Measurements from ENCODE around the gene PLEKHG5. TPM values are rescaled to one million over a fixed set of nuclear protein-coding genes. Genes with fewer than 3 reads are reported as not detected.
A peak's percentile ranks its signal among the peaks of the same experiment; 100 is the strongest.

The PLEKHG5 gene
- total and polyA plus RNA-seq, 3 experiments from 2014 or later = 1.0 to 2.6 (median 2.2) TPM

DNA sequence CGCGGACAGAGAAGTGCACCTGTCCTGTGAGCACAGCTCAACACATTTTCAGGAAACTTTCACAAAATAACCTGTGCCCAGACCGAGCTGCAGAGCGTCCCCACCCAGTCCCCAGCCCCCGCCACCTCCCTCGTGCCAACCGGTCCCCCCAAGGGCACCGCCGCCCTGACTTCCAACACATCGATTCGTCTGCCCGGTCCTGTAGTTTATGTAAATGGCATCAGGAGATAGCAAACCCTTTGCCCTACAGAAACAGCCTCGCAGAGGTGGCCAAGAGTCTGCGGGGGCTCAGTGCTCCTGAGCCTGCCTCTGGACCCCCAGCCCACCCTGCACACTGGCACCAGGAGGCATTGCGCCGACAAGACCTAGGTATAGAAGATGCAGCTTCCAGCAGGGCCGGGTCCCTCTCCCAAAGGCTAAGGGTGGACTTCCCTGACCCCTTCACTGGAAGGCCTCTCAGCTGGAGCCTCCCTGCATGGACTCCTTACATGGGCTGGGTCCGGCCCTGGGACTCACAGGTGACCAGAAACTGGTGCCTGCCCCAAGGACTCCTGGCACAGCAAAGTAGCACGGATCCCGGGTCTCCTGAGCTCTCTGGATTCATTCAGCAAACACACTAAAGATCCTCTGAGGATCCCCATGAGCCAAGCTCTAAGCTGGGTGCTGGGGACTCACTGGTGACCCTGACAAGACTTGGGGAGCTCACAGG lies 6.6 kb upstream of the PLEKHG5 start:
- POLR2A ChIA-PET = no interaction called here
- no peaks in the 10 kb centered on the region for H3K36me3 ChIP-seq (ENCODE audit: insufficient read depth, low read length)
- H3K27ac ChIP-seq (ENCODE audit: low read depth, low read length) = no peak overlapping the region
- no peaks in the 10 kb centered on the region for H3K9me3 ChIP-seq (ENCODE audit: low read length)
- H3K27me3 ChIP-seq (ENCODE audit: insufficient read depth, low read length, poor library complexity, severe bottlenecking) = peaks cover 5% of the 10 kb centered on the region
- peak overlapping the region; percentile 52 for H3K4me3 ChIP-seq (ENCODE audit: low read length)
- DNase-seq = no peak
- Mint-ChIP-seq H3K4me3 (peak overlapping the region; percentile 35 to 89 (median 79)), H3K9me3 (no peaks in the 10 kb centered on the region), H3K27me3 (peaks cover 2 to 6% of the 10 kb centered on the region in 2 donors), H3K36me3 (no peaks in the 10 kb centered on the region), H3K4me1 (peaks cover 13 to 33% (median 16%) of the 10 kb centered on the region in 3 donors), H3K27ac (peak overlapping the region in 5 of 8 donors; percentile 35 to 87 (median 80))
- CTCF ChIA-PET = interaction anchor here (0.9 to 2.4 kb wide), 4 partner anchors 8 to 75 kb away, joined by 3 to 14 read pairs (median 6); partner anchors contain the start of gene NOL9
- peaks cover 7% of the 10 kb centered on the region for H3K4me1 ChIP-seq (ENCODE audit: insufficient read depth, low read length)

DNA sequence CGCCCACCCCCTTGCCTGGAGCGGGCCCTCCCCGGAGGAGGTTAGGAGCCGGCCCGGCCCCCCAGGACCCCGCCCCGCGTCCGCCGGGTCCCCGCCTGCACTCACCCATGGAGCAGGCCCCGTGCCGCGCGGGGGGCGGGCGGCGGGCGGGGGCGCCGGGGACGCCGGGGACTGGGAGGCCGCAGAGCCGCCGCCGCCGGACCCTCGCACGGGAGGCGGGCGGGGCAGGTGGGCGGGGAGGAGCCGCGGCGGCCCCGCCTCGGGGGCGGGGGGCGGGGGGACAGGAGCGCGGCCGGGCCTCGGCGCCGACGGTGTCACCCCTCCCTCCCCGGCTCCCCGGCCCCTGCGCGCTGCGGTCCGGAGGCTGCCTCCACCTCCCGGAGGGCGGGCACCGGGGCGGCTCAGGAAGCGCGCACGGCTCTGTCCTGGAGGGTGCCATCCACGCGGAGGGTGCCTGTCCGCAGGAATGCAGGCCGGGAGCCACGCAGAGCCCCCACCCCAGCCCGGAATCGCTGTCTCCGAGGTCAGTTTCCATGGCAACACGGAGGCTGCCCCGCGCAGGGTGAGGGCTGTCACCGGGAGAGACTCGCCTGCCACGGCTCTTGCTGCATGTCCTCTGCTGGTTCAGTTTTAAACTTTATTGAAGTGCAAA lies 5.9 kb upstream of the PLEKHG5 start:
- Histone ChIP-seq H3K4me3 (ENCODE audit: low read length) (peak overlapping the region; percentile 52), H3K4me1 (ENCODE audit: insufficient read depth, low read length) (peaks cover 8% of the 10 kb centered on the region), H3K9me3 (ENCODE audit: low read length) (no peaks in the 10 kb centered on the region), H3K36me3 (ENCODE audit: insufficient read depth, low read length) (no peaks in the 10 kb centered on the region), H3K27me3 (ENCODE audit: insufficient read depth, low read length, poor library complexity, severe bottlenecking) (peaks cover 5% of the 10 kb centered on the region), H3K27ac (ENCODE audit: low read depth, low read length) (no peak overlapping the region)
- peaks cover 13 to 33% (median 17%) of the 10 kb centered on the region in 3 donors for H3K4me1 Mint-ChIP-seq
- H3K27me3 Mint-ChIP-seq = peaks cover 2 to 6% of the 10 kb centered on the region in 2 donors
- peak overlapping the region in 5 of 8 donors; percentile 19 to 87 (median 80) for H3K27ac Mint-ChIP-seq
- DNase-seq = peak; percentile 41 to 77 (median 52)
- no peaks in the 10 kb centered on the region for H3K9me3 Mint-ChIP-seq
- POLR2A ChIA-PET = no interaction called here
- H3K4me3 Mint-ChIP-seq = peak overlapping the region; percentile 35 to 89 (median 79)
- CTCF ChIA-PET = interaction anchor here (2.4 kb wide), 1 partner anchor 57 kb away, joined by 9 read pairs; the partner anchor contains the start of gene NOL9
- no peaks in the 10 kb centered on the region for H3K36me3 Mint-ChIP-seq

DNA sequence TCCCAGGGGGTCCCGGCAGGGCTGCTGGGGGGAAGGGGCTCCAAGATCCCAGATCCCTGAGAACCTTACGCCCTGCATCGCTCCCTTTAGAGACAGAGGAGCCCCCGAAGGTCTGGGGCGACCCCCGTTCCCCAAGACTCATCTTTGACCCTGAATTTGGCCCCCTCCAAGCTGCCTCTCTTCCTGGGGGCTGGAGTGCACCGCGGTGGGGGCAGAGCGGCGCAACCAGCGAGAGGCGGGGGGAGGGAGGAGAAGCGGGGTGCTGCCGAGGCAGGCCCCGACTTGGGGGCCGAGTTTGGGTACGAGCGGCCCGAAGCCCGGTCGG lies 5.4 kb upstream of the PLEKHG5 start:
- Histone ChIP-seq H3K9me3 (ENCODE audit: low read length) (no peaks in the 10 kb centered on the region), H3K36me3 (ENCODE audit: insufficient read depth, low read length) (no peaks in the 10 kb centered on the region), H3K27me3 (ENCODE audit: insufficient read depth, low read length, poor library complexity, severe bottlenecking) (peaks cover 5% of the 10 kb centered on the region), H3K27ac (ENCODE audit: low read depth, low read length) (no peak overlapping the region), H3K4me1 (ENCODE audit: insufficient read depth, low read length) (peaks cover 8% of the 10 kb centered on the region), H3K4me3 (ENCODE audit: low read length) (no peak overlapping the region)
- Mint-ChIP-seq H3K27ac (peak overlapping the region in 1 of 8 donors; percentile 51), H3K4me1 (peaks cover 13 to 34% (median 18%) of the 10 kb centered on the region in 3 donors), H3K27me3 (peaks cover 2 to 6% of the 10 kb centered on the region in 2 donors), H3K9me3 (no peaks in the 10 kb centered on the region), H3K4me3 (peak overlapping the region in 5 of 7 donors; percentile 23 to 88 (median 50)), H3K36me3 (no peaks in the 10 kb centered on the region)
- DNase-seq = no peak
- POLR2A ChIA-PET = no interaction called here
- CTCF ChIA-PET = no interaction called here

DNA sequence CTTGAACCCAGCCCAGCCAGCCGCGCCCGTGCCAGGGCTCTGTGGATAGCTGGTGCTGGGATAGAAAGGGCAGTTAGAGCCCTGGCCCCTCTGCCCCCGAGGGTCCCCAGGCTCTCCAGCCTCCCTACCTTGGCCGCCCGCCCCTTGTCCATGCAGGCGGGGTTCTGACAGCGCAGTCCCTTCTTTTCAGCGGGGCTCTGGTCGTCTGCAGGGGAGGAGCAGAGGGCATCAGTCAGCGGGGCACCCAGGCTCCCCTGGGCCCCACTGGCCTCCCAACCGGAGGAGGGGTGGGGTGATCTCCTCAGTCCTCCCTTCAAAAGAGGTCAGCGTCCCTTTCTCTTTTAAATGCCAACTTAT lies 4.9 kb upstream of the PLEKHG5 start:
- H3K27ac Mint-ChIP-seq = peak overlapping the region in 2 of 8 donors; percentile 19 to 51
- H3K9me3 Mint-ChIP-seq = no peaks in the 10 kb centered on the region
- peaks cover 2 to 9% of the 10 kb centered on the region in 2 donors for H3K27me3 Mint-ChIP-seq
- peak overlapping the region; percentile 43 to 83 (median 50) for H3K4me3 Mint-ChIP-seq
- H3K4me3 ChIP-seq (ENCODE audit: low read length) = no peak overlapping the region
- no peaks in the 10 kb centered on the region for H3K36me3 ChIP-seq (ENCODE audit: insufficient read depth, low read length)
- H3K4me1 Mint-ChIP-seq = peaks cover 18 to 39% (median 23%) of the 10 kb centered on the region in 3 donors
- DNase-seq = no peak
- H3K27ac ChIP-seq (ENCODE audit: low read depth, low read length) = no peak overlapping the region
- ChIA-PET CTCF (interaction anchor here (1.2 kb wide), 1 partner anchor 59 kb away, joined by 4 read pairs; the partner anchor contains the start of genes NOL9 and TAS1R1), POLR2A (no interaction called here)
- no peaks in the 10 kb centered on the region for H3K9me3 ChIP-seq (ENCODE audit: low read length)
- no peaks in the 10 kb centered on the region for H3K36me3 Mint-ChIP-seq
- peaks cover 10% of the 10 kb centered on the region for H3K4me1 ChIP-seq (ENCODE audit: insufficient read depth, low read length)
- peaks cover 5% of the 10 kb centered on the region for H3K27me3 ChIP-seq (ENCODE audit: insufficient read depth, low read length, poor library complexity, severe bottlenecking)

DNA sequence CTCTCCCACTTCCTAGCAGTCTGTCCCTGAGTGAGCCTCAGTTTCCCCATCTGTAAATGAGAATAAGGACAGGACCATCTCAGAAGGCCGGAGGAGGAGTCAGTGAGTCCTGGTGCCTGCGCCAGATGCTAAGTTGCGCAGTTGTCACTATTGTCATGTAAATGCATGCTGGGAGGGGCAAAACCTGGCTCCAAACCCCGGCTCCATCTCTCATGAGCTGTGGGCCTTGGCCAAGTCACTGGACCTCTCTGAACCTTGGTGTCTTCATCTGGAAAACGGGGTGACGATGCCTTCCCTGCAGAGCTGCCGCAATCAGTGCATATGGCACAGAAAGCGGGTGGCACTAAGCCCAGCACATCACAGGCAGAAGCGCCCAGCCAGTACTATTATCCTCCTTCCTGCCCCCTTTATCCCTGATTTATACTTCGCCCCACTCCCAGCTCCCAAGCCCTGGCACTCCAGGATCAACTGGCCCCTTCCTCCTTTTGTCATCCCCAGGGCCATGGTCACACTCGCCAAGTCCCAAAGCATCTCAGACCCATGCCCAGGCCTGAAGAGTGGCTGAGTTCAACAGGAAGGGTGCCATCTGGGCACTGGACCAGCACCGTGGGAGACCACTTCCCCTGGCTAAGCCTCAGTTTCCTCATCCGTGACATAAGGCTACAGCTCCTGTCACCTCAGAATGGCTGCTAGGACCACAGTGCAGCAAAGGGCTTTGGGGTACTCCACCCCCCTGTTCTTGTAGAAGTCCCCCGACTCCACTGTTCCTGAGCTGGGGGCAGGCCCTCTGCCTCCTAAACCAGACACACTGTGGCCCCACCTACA lies 4.3 kb upstream of the PLEKHG5 start:
- no peak overlapping the region for H3K4me3 ChIP-seq (ENCODE audit: low read length)
- peaks cover 16% of the 10 kb centered on the region for H3K4me1 ChIP-seq (ENCODE audit: insufficient read depth, low read length)
- no peaks in the 10 kb centered on the region for H3K9me3 Mint-ChIP-seq
- peak overlapping the region; percentile 38 to 83 (median 50) for H3K4me3 Mint-ChIP-seq
- H3K27ac ChIP-seq (ENCODE audit: low read depth, low read length) = no peak overlapping the region
- CTCF ChIA-PET = interaction anchor here (1.2 kb wide), 1 partner anchor 59 kb away, joined by 4 read pairs; the partner anchor contains the start of genes NOL9 and TAS1R1
- peak overlapping the region in 4 of 8 donors; percentile 12 to 94 (median 56) for H3K27ac Mint-ChIP-seq
- H3K9me3 ChIP-seq (ENCODE audit: low read length) = no peaks in the 10 kb centered on the region
- no peaks in the 10 kb centered on the region for H3K36me3 Mint-ChIP-seq
- H3K4me1 Mint-ChIP-seq = peaks cover 22 to 43% (median 25%) of the 10 kb centered on the region in 3 donors
- POLR2A ChIA-PET = no interaction called here
- DNase-seq = no peak
- H3K36me3 ChIP-seq (ENCODE audit: insufficient read depth, low read length) = no peaks in the 10 kb centered on the region
- H3K27me3 Mint-ChIP-seq = peaks cover 3 to 6% of the 10 kb centered on the region in 2 donors
- peaks cover 5% of the 10 kb centered on the region for H3K27me3 ChIP-seq (ENCODE audit: insufficient read depth, low read length, poor library complexity, severe bottlenecking)

DNA sequence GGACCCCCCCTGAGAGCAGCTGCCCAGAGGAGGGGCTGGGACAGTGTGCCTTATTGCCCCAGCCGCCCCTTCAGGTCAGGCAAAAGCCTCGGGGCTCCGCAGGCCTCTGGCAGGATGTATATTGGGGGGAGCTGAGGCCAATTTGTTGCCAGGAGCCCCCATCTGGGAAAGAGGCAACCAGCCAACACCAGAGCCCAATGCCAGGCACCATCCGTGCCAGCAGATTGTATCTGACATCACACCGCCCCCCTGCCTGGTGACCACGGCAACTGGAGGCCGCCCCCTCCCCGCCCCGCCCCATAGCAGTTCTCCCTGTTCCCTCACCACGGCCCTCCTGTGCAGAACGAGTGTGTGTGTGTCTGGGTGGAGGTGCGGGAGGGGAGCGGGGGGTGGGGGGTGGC lies 3.6 kb upstream of the PLEKHG5 start:
- no peaks in the 10 kb centered on the region for H3K36me3 Mint-ChIP-seq
- DNase-seq = no peak
- no peaks in the 10 kb centered on the region for H3K36me3 ChIP-seq (ENCODE audit: insufficient read depth, low read length)
- no peaks in the 10 kb centered on the region for H3K9me3 Mint-ChIP-seq
- ChIA-PET POLR2A (no interaction called here), CTCF (no interaction called here)
- H3K4me1 ChIP-seq (ENCODE audit: insufficient read depth, low read length) = peaks cover 16% of the 10 kb centered on the region
- H3K27me3 ChIP-seq (ENCODE audit: insufficient read depth, low read length, poor library complexity, severe bottlenecking) = peaks cover 8% of the 10 kb centered on the region
- no peak overlapping the region for H3K27ac ChIP-seq (ENCODE audit: low read depth, low read length)
- H3K27me3 Mint-ChIP-seq = peaks cover 3 to 6% of the 10 kb centered on the region in 2 donors
- H3K27ac Mint-ChIP-seq = no peak overlapping the region
- H3K9me3 ChIP-seq (ENCODE audit: low read length) = no peaks in the 10 kb centered on the region
- H3K4me1 Mint-ChIP-seq = peaks cover 22 to 43% (median 25%) of the 10 kb centered on the region in 3 donors
- no peak overlapping the region for H3K4me3 ChIP-seq (ENCODE audit: low read length)
- H3K4me3 Mint-ChIP-seq = peak overlapping the region in 1 of 7 donors; percentile 72

DNA sequence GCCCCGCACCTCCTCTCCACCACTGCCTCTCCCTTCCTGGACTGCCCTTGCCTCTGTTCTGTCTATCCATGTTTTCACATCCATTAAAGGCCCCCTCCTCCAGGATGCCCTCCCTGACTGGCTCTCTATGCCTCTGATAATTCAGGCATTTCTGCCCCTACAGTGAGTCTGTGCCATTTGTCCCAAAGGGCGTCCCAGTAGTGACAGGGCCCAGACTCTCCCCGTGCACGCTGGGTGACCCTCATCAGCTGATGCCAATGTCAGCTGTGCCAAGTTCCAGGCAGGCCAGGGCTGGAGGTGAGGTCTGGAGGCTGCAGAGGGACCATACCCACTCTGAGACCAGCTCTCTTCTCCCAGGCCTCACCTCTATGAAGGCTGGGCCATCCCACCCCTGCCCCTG lies 3.2 kb upstream of the PLEKHG5 start:
- Mint-ChIP-seq H3K4me3 (peak overlapping the region in 2 of 7 donors; percentile 30 to 53), H3K9me3 (no peaks in the 10 kb centered on the region), H3K36me3 (no peaks in the 10 kb centered on the region), H3K27ac (peak overlapping the region in 5 of 8 donors; percentile 6 to 75 (median 36)), H3K4me1 (peaks cover 22 to 43% (median 25%) of the 10 kb centered on the region in 3 donors), H3K27me3 (peaks cover 3 to 6% of the 10 kb centered on the region in 2 donors)
- H3K27me3 ChIP-seq (ENCODE audit: insufficient read depth, low read length, poor library complexity, severe bottlenecking) = peaks cover 8% of the 10 kb centered on the region
- no peaks in the 10 kb centered on the region for H3K9me3 ChIP-seq (ENCODE audit: low read length)
- no peak overlapping the region for H3K27ac ChIP-seq (ENCODE audit: low read depth, low read length)
- ChIA-PET POLR2A (interaction anchor here (0.7 kb wide), 1 partner anchor 132 kb away, joined by 3 read pairs; no protein-coding TSS in a partner anchor), CTCF (no interaction called here)
- no peak for DNase-seq
- H3K36me3 ChIP-seq (ENCODE audit: insufficient read depth, low read length) = no peaks in the 10 kb centered on the region
- H3K4me1 ChIP-seq (ENCODE audit: insufficient read depth, low read length) = peaks cover 16% of the 10 kb centered on the region
- H3K4me3 ChIP-seq (ENCODE audit: low read length) = no peak overlapping the region

Data from CD8-positive, alpha-beta memory T cell (primary cell).